ENCODE results near the gene NCAM2.
A peak's percentile ranks its signal among the peaks of the same experiment; 100 is the strongest.

Gene NCAM2

DNA sequence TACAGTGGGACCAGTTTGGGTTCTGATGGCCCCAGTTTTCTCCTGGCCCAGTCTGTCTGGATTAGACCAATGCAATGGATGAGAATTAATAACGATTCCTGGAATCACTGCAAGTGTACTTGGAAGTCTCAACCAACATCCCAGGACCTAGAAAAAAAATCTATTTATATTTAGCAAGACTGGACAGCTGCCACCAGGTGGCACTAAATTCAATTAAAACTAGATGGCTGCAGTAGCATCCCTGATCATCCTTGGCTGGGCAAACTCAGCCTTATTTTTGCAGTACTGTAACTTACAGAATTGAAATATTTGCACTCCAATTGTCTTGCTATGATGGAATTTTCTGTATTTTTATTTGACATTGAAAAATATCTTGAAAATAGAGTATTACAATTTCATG, 165.7 kb downstream of the NCAM2 start:
- H3K27ac Mint-ChIP-seq: no peak overlapping the region
- ATAC-seq: no peak
- no peak overlapping the region for H3K4me3 Mint-ChIP-seq
- peak; percentile 17 to 22 for DNase-seq
- no peaks in the 10 kb centered on the region for H3K4me1 Mint-ChIP-seq
- no peaks in the 10 kb centered on the region for H3K9me3 Mint-ChIP-seq
- H3K27me3 Mint-ChIP-seq: no peaks in the 10 kb centered on the region

GRCh38 chr21:21165063-21165645, 166.9 kb downstream of the NCAM2 start:
- no peak overlapping the region for H3K4me3 Mint-ChIP-seq
- H3K27me3 Mint-ChIP-seq: no peaks in the 10 kb centered on the region
- ATAC-seq (no peak), DNase-seq (no peak)
- no peak overlapping the region for H3K27ac Mint-ChIP-seq
- H3K4me1 Mint-ChIP-seq: no peaks in the 10 kb centered on the region
- no peaks in the 10 kb centered on the region for H3K9me3 Mint-ChIP-seq

DNA sequence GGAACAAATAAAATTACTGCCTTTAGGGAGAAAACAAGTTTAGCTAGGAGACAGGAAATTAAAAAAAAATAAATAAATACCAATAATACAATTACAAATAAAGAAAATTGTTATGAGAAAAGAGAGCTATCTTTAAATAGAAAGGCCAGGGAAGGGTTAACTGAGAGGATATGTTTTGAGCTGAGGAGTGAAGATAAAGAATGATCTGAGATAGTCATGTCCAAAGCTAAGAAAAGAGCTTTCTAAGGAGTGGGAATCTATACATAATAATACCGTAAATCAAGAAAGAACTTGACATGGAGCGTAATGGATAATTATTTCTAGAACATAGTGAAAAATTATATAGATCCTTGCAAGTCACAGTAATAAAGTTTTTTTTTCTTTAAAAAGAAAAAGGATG, 176.5 kb downstream of the NCAM2 start:
- H3K9me3 Mint-ChIP-seq: no peaks in the 10 kb centered on the region
- H3K27ac Mint-ChIP-seq: no peak overlapping the region
- H3K27me3 Mint-ChIP-seq: no peaks in the 10 kb centered on the region
- DNase-seq (no peak), ATAC-seq (no peak)
- H3K4me3 Mint-ChIP-seq: no peak overlapping the region
- H3K4me1 Mint-ChIP-seq: peaks cover 14% of the 10 kb centered on the region

DNA sequence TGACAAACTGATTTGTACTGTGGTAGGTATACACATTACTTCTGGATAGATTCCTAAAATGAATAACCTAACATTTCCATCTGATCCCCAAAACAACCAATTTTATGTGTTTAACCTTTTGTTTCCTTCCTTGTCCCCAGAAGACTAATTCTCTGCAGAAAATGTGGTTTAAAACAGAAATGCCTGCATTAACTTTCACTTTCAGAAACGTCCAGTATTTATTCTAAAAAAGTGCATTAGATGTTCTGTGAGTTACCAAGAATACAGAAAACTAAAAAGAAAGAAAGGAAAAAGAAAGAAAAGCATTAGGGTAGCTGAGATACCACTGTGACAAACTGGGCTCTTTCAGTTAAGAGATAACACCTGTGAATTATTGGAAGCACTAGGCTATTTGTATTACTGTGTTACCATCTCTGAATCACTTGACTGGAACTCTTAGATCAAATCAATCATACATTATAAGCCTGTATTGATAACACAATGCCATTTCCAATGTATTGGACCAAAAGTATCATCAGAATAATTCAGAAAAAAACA, 177.7 kb downstream of the NCAM2 start:
- no peaks in the 10 kb centered on the region for H3K9me3 Mint-ChIP-seq
- no peak for ATAC-seq
- no peak for DNase-seq
- no peak overlapping the region for H3K4me3 Mint-ChIP-seq
- H3K27me3 Mint-ChIP-seq: no peaks in the 10 kb centered on the region
- peak overlapping the region in 1 of 2 donors; percentile 38 for H3K27ac Mint-ChIP-seq
- peaks cover 14% of the 10 kb centered on the region for H3K4me1 Mint-ChIP-seq

DNA sequence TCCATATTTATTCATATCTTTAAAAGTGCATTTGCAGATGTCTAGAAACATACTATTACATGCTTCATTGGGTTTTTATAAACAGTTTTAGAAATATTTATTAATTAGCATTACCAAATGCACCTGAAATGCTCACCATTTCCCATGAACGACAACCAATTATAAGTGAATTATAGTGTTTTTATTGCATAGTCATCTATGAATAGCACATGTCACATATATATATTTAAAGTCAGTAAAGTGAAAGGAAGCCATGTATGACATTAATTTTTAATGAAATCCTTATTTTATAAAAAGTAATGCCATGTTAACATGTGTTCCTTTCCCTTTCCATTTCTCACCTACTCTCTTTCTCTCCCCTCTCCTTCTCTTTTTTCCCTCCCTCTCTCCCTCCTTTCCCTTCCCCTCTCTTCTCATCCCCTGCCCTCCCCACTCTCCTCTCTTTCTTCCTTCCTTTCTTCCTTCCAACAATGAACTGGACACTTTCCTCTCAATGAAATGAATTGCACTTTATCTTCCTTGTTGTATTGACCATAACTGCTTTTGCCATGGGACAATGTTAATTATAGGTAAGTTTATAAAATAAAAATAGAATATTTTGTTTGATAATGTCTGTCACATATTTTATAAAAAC, 179.3 kb downstream of the NCAM2 start:
- DNase-seq (no peak), ATAC-seq (no peak)
- H3K4me3 Mint-ChIP-seq: no peak overlapping the region
- H3K27ac Mint-ChIP-seq: no peak overlapping the region
- H3K9me3 Mint-ChIP-seq: no peaks in the 10 kb centered on the region
- peaks cover 14% of the 10 kb centered on the region for H3K4me1 Mint-ChIP-seq
- H3K27me3 Mint-ChIP-seq: no peaks in the 10 kb centered on the region

DNA sequence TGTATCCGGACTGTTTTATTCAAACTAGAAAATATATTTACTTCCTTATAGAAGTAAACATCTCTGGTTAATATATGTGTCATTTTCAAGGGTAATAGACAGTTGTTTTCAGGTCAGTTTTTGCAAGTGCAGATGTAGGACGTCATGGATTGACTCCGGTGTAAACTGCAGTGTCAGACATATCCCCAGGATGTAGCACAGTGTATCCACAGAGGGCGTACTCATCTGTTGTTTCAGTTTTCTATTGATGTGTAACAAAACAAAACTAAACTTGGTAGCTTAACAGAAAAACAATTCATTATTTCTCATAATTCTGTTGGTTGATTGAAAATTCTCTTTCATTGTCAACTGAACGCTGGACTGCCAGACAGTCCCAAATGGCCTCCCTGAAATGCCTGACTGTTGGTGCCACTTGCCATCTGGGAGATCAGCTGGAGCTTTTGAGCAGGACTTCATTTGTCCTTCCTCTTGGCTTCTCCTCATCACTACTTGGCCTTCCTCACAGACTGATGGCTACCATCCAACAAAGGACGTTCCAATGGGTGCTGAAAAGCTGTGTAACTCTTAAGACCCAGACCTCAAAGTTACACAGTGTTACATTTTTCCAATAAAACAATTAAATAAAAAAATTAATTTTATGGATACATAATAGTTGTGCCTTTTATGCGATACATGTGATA, 181.6 kb downstream of the NCAM2 start:
- no peaks in the 10 kb centered on the region for H3K27me3 Mint-ChIP-seq
- peaks cover 13% of the 10 kb centered on the region for H3K4me1 Mint-ChIP-seq
- no peak for ATAC-seq
- no peaks in the 10 kb centered on the region for H3K9me3 Mint-ChIP-seq
- H3K27ac Mint-ChIP-seq: no peak overlapping the region
- H3K4me3 Mint-ChIP-seq: no peak overlapping the region
- no peak for DNase-seq

- H3K4me1 Mint-ChIP-seq: no peaks in the 10 kb centered on the region
- no peak overlapping the region for H3K4me3 Mint-ChIP-seq
- no peak overlapping the region for H3K27ac Mint-ChIP-seq
- DNase-seq (no peak), ATAC-seq (no peak)
- H3K27me3 Mint-ChIP-seq: no peaks in the 10 kb centered on the region
- H3K9me3 Mint-ChIP-seq: no peaks in the 10 kb centered on the region
These were observed 184.3 kb downstream of the NCAM2 start for GRCh38 chr21:21182401-21183010.

DNA sequence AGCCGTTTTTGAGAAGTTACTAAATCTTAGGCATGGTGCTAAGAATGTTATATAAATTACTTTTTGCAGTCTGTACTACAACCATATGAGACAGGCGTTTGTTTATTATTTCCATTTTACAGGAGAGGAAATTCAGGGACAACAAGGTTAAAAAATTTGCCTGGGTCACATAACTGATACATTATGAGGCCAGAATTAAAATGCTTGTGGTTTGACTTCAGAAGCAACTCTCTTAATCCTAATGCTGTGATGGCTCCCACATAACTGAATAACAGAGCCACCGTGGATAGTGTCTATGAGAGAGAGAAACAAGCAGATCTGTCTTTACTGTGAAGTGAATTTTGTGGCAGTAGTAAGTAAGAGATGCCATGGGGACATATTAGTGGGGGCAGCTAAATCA, 184.9 kb downstream of the NCAM2 start:
- H3K4me3 Mint-ChIP-seq: no peak overlapping the region
- no peak overlapping the region for H3K27ac Mint-ChIP-seq
- H3K4me1 Mint-ChIP-seq: no peaks in the 10 kb centered on the region
- no peaks in the 10 kb centered on the region for H3K27me3 Mint-ChIP-seq
- DNase-seq (no peak), ATAC-seq (no peak)
- no peaks in the 10 kb centered on the region for H3K9me3 Mint-ChIP-seq

GRCh38 chr21:21184771-21185528, 186.7 kb downstream of the NCAM2 start:
- Mint-ChIP-seq H3K27me3 (peaks cover 4% of the 10 kb centered on the region), H3K4me3 (no peak overlapping the region), H3K9me3 (no peaks in the 10 kb centered on the region), H3K4me1 (no peaks in the 10 kb centered on the region), H3K27ac (no peak overlapping the region)
- DNase-seq (no peak), ATAC-seq (no peak)

- ATAC-seq: no peak
- H3K4me1 Mint-ChIP-seq: no peaks in the 10 kb centered on the region
- no peak overlapping the region for H3K4me3 Mint-ChIP-seq
- H3K9me3 Mint-ChIP-seq: no peaks in the 10 kb centered on the region
- H3K27ac Mint-ChIP-seq: no peak overlapping the region
- DNase-seq: no peak
- peaks cover 20% of the 10 kb centered on the region for H3K27me3 Mint-ChIP-seq
These were observed 189.4 kb downstream of the NCAM2 start for GRCh38 chr21:21187579-21187978.

GRCh38 chr21:21188513-21189195, 190.4 kb downstream of the NCAM2 start:
- ATAC-seq: no peak
- no peak overlapping the region for H3K4me3 Mint-ChIP-seq
- no peak for DNase-seq

DNA sequence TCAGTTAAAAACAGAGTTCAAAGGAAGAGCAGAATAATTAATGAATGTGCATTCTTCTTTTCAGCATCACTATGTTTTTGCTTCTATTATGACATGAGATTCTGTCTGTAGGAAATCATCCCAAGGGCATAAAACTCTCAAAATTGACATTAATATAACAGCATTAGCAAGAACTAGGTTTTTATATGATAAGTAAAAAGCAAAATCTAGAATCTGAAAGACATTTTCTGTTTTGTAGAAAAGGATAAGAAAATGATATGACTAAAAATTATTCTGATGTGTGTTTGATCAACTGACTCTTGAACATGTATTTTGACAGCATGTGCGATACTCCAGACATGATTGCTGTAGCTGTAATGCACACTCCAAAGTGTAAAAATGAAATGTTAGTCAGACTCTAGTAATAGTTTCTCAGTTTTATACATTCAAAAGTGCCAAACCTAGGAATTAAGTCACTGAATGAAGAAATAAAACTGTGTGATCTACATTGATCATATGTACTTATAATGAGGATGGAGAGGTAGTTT, 197.3 kb downstream of the NCAM2 start:
- DNase-seq: no peak
- H3K4me1 Mint-ChIP-seq: peaks cover 15% of the 10 kb centered on the region
- H3K4me3 Mint-ChIP-seq: no peak overlapping the region
- ATAC-seq: no peak
- H3K27me3 Mint-ChIP-seq: peaks cover 14% of the 10 kb centered on the region
- no peaks in the 10 kb centered on the region for H3K9me3 Mint-ChIP-seq
- no peak overlapping the region for H3K27ac Mint-ChIP-seq

More at GRCh38 chr21:21188513-21189195, 190.4 kb downstream of the NCAM2 start:
- H3K27me3 Mint-ChIP-seq: peaks cover 21% of the 10 kb centered on the region
- H3K4me1 Mint-ChIP-seq: no peaks in the 10 kb centered on the region
- no peak overlapping the region for H3K27ac Mint-ChIP-seq
- no peaks in the 10 kb centered on the region for H3K9me3 Mint-ChIP-seq

DNA sequence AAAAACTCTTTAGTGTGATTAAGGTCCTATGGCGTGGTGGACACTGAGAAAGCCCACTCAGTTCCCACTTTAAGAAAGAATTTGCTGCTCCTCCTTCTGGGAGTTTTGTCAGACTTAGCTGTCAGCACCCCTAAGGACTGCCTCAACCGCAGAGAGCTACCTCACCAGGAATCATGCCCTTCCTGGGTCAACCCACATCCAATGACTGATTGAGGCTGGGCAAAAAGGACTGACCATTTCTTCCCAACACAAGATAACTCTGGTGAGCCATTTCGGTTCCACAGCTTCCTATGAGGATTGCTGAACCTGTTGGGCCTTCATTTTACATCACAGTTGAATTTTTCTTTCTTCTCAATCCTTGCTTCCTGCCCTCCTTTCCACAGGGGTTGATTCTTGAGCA, 197.9 kb downstream of the NCAM2 start:
- peaks cover 14% of the 10 kb centered on the region for H3K27me3 Mint-ChIP-seq
- no peaks in the 10 kb centered on the region for H3K9me3 Mint-ChIP-seq
- H3K4me1 Mint-ChIP-seq: peaks cover 15% of the 10 kb centered on the region
- no peak overlapping the region for H3K27ac Mint-ChIP-seq
- DNase-seq (no peak), ATAC-seq (no peak)
- H3K4me3 Mint-ChIP-seq: no peak overlapping the region

GRCh38 chr21:21196848-21197247, 198.6 kb downstream of the NCAM2 start:
- Mint-ChIP-seq H3K27me3 (peaks cover 8% of the 10 kb centered on the region), H3K9me3 (no peaks in the 10 kb centered on the region), H3K4me1 (peaks cover 15% of the 10 kb centered on the region), H3K4me3 (no peak overlapping the region), H3K27ac (no peak overlapping the region)
- no peak for DNase-seq
- ATAC-seq: no peak

Data from stimulated activated naive CD8-positive, alpha-beta T cell treated with anti-CD3 and anti-CD28 coated beads, Interleukin-15, amount 100 ng/mL, for 72 hours (primary cell).